MV-4-11 (cell line): ENCODE results near the gene C4orf50.

Experiments
- DNase-seq: peaks from one replicate; lab custom pipeline; 2025; lab: John Stamatoyannopoulos, UW

Gene C4orf50

GRCh38 chr4:6043843-6044242 lies 25.6 kb upstream of the C4orf50 start:
- DNase-seq, result no peak

- no peak for DNase-seq
These were observed 25.0 kb upstream of the C4orf50 start for GRCh38 chr4:6043188-6043587.

GRCh38 chr4:6042293-6043063 lies 24.2 kb upstream of the C4orf50 start:
- no peak for DNase-seq

GRCh38 chr4:6041800-6042199 lies 23.6 kb upstream of the C4orf50 start:
- DNase-seq, result no peak

- no peak for DNase-seq
These were observed 20.5 kb upstream of the C4orf50 start for GRCh38 chr4:6038711-6039110.

- no peak for DNase-seq
These were observed 17.6 kb upstream of the C4orf50 start for GRCh38 chr4:6035786-6036185.

GRCh38 chr4:6033381-6033780 lies 15.2 kb upstream of the C4orf50 start:
- no peak for DNase-seq

- no peak for DNase-seq
These were observed 14.3 kb upstream of the C4orf50 start for GRCh38 chr4:6032249-6033244.

- no peak for DNase-seq
These were observed 13.6 kb upstream of the C4orf50 start for GRCh38 chr4:6031846-6032245.

GRCh38 chr4:6030679-6031078 lies 12.4 kb upstream of the C4orf50 start:
- no peak for DNase-seq

GRCh38 chr4:6029254-6029653 lies 11.0 kb upstream of the C4orf50 start:
- no peak for DNase-seq

- no peak for DNase-seq
These were observed 9.9 kb upstream of the C4orf50 start for GRCh38 chr4:6028168-6028567.

- DNase-seq, result no peak
These were observed 9.2 kb upstream of the C4orf50 start for GRCh38 chr4:6027392-6027791.

- DNase-seq, result no peak
These were observed 6.2 kb upstream of the C4orf50 start for GRCh38 chr4:6024313-6024960.

- no peak for DNase-seq
These were observed 5.5 kb upstream of the C4orf50 start for GRCh38 chr4:6023731-6024130.

- DNase-seq, result no peak
These were observed 4.5 kb upstream of the C4orf50 start for GRCh38 chr4:6022607-6023288.

GRCh38 chr4:6021831-6022606 lies 3.8 kb upstream of the C4orf50 start:
- DNase-seq, result no peak

GRCh38 chr4:6020613-6021012 lies 2.4 kb upstream of the C4orf50 start:
- no peak for DNase-seq

- no peak for DNase-seq
These were observed 1.4 kb upstream of the C4orf50 start for GRCh38 chr4:6019316-6020263.

GRCh38 chr4:6017800-6018199 lies 431 bp downstream of the C4orf50 start:
- no peak for DNase-seq
